Endothelial cell of umbilical vein (primary cell): ENCODE data around the gene PGP.
"Not testable (repeated sequence)": the region's sequence is repeated elsewhere in the genome, so short reads cannot be mapped to it uniquely, and the experiment has no call there.

Source experiments
- CTCF ChIP-seq, 2 donors: IDR thresholded peaks; 1 replicate in 1 of 2; 2 replicates in 1 of 2; pipeline ENCODE4 v1.5.1; 2011; ENCODE audit warnings: low read length in 2 of 2, mild to moderate bottlenecking in 2 of 2, moderate library complexity in 2 of 2, control low read depth in 1 of 2, inconsistent platforms in 1 of 2, low read depth in 1 of 2; ENCODE audit not compliant: insufficient read depth in 1 of 2; ENCODE audit errors: extremely low read depth in 1 of 2
- EZH2 ChIP-seq: IDR thresholded peaks from 2 replicates; pipeline ENCODE4 v1.6.1; 2012; ENCODE audit warnings: borderline replicate concordance, low read depth, mild to moderate bottlenecking, moderate library complexity, low read length, inconsistent platforms; ENCODE audit not compliant: severe bottlenecking
- MYC ChIP-seq: IDR thresholded peaks from one replicate; pipeline ENCODE4 v1.6.1; 2011; ENCODE audit warnings: mild to moderate bottlenecking, low read depth, low read length
- POLR2AphosphoS5 ChIP-seq: IDR thresholded peaks from 2 replicates; pipeline ENCODE4 v1.6.1; 2012; ENCODE audit warnings: low read depth, mild to moderate bottlenecking, control low read depth, low read length, moderate library complexity; ENCODE audit not compliant: insufficient read depth

DNA sequence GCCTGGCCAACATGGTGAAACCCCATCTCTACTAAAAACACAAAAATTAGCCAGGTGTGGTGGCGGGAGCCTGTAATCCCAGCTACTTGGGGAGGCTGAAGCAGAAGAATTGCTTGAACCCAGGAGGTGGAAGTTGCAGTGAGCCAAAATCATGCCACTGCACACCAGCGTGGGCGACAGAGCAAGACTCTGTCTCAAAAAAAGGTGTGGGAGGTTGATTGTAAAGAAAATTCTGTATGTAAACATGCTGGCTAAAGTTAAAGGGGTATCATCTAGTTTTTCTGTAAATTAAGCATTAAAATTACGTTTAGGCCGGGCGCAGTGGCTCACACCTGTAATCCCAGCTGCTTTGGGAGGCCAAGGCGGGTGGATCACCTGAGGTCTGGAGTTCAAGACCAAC lies 43.9 kb upstream of the PGP start:
- not testable (repeated sequence) for TF ChIP-seq CTCF (IDR thresholded peaks at IDR 0.05; ENCODE audit: extremely low read depth in 1 of 2, insufficient read depth in 1 of 2, low read depth in 1 of 2, low read length in 2 of 2); EZH2; POLR2AphosphoS5; MYC
